HG03571 (cell line): ENCODE measurements around the gene C3orf70.

Source experiments
- ATAC-seq: cut with Tn5 transposase; IDR thresholded peaks from one replicate; pipeline ENCODE4 v1.9.1; 2021; ENCODE audit not compliant: unreplicated experiment

Gene C3orf70

DNA sequence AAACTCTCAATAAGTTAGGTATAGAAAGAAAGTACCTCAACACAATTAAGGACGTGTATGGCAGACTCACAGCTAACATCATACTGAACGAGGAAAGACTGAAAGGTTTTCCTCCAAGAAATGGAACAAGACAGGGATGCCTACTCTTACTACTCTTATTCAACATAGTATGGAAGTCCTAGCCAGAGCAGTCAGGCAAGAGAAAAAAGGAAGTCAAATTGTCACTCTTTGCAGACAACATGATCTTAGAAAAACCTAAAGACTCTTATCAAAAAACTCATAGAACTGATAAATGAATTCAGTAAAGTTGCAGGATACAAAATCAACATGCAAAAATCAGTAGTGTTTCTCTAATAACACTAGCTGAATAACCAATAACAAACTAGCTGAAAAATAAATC, 96.0 kb downstream of the C3orf70 start:
- ATAC-seq = no peak

DNA sequence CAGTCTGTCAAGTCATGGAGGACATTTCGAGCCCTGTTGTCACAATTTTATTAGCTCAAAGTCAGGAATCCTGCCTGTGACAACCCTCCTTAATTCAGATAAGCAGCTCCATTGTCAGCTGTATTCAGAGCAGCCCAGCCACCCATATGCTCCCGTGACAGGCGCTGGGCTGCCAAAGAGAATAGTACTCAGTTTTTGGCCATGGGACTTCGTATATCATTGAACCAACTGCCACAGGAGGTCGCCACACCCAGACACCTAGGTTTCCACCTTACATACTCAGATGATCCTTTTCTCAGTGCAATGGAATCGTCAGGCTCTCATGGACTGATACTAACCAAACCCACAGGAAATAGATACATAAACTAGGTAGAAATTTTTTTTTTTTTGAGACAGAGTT, 100.2 kb downstream of the C3orf70 start:
- no peak for ATAC-seq

DNA sequence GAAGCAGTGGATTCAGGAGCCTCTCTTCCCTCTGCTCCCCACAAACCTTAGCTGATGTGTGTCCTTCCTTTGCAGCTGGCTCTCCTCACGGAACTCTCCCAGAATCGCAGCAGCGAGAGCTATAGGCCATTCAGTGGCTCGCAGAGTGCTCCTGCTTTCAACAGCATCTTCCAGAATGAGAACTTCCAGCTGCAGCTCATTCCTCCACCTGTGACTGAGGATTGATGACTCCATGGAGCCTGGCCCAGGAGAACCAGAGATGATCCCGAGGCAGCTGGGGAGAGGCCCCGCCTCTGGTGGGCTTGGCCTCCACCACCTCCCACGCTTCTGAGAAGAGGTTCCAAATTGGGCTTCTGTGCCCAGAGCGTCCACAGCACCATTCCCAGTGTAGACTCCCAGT, 101.1 kb downstream of the C3orf70 start:
- no peak for ATAC-seq

DNA sequence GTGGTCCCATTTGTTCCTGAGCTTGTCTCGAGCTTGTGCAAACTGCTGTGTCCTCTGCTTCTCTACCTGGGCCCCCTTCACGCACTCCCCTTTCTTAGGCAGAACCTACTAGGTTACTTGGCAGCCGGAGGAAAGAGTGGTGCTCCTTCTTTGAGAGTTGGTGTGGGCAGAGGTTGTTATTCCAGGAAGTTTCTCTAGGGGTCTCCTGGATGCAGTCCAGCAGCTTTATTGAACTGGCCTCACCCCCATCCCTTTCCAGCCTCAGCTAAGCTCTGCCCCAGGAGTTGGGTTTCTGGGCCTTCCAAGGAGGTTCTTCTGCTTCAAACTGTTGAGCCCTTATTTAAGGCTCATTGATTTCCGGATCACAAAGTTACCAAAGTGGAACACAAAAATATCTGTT, 103.2 kb downstream of the C3orf70 start:
- ATAC-seq = no peak

DNA sequence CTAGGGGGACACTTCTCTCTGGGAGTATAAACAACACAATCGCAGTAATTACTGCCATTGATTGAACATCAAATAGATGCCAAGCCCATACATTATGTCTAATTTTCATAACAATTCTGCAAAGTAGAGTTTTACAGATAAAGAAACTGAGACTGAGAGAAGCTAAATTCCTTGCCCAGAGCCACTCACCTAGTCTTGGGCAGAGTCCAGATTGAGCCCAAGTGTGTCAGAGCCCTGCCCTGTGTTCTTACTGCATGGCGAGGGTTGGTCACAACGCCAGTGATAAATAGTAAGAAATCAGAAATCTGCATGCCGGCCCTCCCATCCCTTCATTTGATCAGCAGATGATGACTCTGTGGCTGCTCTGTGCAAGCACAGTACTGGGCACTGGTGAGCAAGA, 106.3 kb downstream of the C3orf70 start:
- ATAC-seq = no peak

DNA sequence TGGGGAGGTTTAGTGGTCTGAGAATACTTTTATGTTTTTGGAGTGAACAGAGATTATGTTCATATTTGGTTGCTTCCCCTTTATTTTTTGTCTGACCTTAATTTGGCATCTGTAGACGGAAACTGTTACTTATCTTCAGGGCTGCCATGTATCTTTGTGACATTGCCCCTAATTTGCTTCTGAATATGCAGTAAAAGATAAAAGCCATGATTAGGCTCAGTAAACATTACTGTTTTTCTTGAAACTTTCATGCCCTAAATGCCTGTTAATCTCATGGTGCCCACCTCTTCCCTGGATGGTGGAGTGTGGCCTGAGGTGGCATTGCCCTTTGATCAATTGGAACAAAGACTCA, 106.7 kb downstream of the C3orf70 start:
- no peak for ATAC-seq

DNA sequence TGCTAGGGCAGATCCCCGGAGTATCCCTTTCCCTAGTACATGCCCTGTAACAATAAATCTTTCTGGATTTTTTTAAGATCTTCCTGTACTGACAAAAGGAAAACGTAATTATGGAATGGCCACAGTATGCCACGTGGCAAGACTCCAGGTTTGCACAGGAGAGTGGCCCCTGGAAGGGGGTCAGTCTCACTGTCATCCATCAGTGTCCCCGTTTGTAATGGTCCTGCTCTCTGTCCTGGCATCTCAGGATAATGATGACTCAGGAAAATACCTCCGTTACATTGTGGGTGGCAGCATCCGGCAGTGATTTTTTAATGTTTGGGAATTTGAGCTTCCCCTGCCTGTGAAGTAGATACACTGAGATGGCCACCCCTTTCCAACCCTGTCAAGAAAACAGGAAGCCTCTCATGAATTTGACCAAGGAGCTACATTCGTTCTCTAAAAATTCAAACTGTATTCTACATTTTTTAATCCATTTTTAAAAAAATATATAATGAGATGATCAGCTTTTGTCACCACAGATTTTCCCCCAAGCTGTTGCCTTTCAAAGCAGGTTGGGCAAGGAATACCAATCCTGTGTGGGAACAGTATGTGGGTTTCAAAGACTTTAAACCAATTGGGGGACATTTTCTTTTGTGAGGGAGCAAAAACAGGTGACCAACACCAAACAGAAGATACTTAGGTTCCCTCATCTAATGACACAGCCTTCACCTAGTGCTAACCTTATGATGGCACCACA, 110.4 kb downstream of the C3orf70 start:
- ATAC-seq = no peak

DNA sequence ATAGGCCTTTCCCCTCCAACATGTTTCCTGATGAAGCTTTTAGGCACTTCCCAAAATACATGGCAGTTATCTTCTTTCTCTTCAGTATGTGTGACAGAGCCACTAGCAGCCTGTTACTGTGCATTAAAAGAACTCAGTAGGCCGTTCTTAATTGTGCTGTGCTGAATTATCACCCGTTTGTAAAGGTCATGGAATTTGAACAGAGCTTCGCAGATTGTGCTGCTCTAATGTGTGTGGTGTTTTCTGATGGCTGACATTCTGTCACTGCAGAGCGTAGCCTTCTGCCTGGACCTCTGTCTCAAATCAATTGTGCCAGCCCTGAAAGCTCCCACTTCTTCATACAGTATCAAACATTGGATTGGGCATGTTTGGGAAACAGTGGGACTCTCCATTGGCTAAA, 111.3 kb downstream of the C3orf70 start:
- no peak for ATAC-seq

DNA sequence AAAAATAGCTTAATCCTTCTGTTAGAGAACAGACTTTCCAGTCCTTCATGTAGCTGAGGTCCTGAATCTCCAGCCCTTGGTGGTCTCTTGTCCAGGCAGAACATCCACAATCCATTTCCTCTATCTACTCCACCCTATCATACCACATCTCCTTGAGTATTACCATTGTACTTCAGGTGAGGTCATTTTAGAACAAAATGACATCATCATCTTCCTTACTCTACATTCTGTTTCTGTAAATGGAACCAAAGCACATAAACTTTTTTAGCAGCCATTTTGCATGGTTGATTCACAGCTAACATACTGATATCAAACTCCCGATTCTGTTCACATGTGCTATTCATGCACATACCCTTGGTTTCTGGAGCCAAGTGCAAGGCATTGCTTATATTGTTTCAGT, 112.4 kb downstream of the C3orf70 start:
- no peak for ATAC-seq

DNA sequence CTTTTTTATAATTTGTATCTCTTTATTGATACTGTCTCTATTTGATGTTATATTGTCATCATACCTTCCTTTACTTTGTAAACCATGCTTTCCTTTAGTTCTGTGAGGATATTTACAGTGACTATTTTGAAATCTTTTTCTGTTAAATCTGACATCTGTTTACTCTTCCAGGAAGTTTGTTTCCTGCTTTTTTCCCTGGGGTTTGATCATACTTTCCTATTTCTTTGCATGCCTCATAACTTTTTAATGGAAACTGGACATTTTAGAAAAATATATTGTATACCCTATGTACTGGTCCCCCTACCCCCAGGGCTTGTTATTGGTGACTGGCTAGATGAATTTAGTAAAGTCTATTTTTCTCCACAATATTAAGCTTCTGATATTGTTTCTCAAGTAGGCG, 115.1 kb downstream of the C3orf70 start:
- ATAC-seq = no peak

DNA sequence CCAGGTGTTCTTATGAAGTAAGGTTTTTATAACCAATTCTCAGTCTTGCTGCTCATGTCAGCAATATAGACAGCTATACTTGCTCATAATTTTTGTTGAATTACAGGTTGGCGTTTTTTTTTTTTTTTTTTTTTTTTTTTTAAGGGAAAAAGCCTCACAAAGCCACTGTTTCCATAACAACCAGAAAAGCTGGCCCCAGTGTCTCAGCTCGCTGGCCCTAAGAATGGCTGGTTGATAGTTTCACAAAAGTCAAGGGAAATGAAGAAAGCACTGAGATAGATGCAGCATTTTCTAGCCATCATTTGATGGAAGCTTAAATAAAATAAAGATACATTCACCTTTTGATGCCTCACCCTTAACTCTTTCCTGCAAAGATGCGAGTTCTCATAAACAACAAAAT, 121.9 kb downstream of the C3orf70 start:
- no peak for ATAC-seq

DNA sequence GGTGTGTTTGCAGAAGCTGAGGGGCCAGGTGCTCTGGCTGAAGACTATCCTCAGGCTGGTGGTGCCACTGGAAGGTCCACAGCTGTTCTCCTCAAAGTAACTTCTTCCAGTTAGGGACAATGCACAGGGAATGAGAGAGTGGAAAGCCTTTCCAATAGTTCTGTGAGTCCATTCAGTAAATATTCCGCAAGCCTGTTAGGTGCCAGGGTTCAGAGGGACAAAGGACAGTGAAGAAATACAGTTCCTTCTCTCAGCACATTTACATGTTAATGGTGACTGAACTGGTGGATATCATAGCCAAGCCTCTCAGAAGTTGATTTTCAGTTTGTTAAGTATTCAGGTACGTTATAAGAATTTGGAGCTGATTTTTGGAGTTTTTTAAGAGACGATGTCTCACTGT, 122.5 kb downstream of the C3orf70 start:
- ATAC-seq = no peak

DNA sequence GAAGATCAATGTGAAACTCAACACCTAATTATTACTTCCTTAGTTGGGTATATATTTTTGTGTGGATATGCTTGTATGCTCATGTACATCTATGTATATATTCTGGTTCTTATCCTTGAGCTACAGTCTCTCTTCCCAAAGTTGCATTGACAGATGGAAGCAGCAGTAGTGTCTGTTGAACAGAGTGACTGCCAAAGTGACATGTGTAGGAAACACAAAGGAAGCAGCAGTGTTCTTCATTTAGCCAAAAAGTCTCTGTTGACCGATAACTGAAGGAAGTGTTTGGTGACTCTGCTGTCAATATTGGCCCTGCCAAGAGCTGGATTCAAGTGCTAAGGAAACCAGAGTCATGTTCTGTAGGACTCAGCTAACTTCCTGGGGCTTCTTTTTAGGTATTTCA, 123.8 kb downstream of the C3orf70 start:
- ATAC-seq = no peak

DNA sequence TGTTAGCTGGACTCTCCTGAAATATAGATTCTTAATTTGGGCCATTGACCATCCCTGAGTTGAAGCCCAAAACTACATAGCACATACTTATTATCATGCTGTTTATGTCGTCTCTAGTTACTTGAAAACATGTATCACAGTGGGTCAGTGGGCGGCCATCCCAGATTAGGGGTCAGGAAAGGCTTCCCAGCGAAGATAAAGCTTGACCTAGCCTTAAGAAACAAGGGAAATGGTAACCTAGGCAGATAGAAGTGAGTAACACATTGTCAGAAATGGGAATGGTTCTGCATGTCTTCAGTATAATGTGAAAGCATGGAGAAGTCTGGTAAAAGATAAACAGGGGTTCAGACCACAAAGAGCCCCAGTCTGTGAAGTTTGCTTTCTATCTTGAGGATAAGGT, 124.7 kb downstream of the C3orf70 start:
- no peak for ATAC-seq
